Neural progenitor cell (in vitro differentiated cells): Measurements from ENCODE around the gene HLTF. TPM values are rescaled to one million over a fixed set of nuclear protein-coding genes. Genes with fewer than 3 reads are reported as not detected.

ENCODE experiments used
- DNase-seq: peaks from one replicate; pipeline ENCODE4 v3.0.0-alpha.2; 2016; ENCODE audit warnings: low spot score
- H2AFZ ChIP-seq: fragments of 200-600 bp; sonication (generic); replicated peaks from 2 replicates; pipeline ENCODE4 v1.6.1; 2016; ENCODE audit warnings: antibody characterized with exemption
- H3F3A ChIP-seq: fragments of 200-600 bp; sonication (generic); 2 replicates; pipeline ENCODE4 v1.6.1; 2016; ENCODE audit warnings: antibody characterized with exemption, low read depth
- H3K27ac ChIP-seq: fragments of 200-600 bp; sonication (generic); 2 replicates; pipeline ENCODE4 v1.5.1; 2016; ENCODE audit warnings: mild to moderate bottlenecking
- H3K27me3 ChIP-seq: fragments of 200-600 bp; sonication (generic); 2 replicates; pipeline ENCODE4 v1.6.1; 2016; ENCODE audit warnings: mild to moderate bottlenecking, moderate library complexity
- H3K36me3 ChIP-seq: fragments of 200-600 bp; sonication (generic); 2 replicates; pipeline ENCODE4 v1.5.1; 2016
- H3K4me1 ChIP-seq: fragments of 200-600 bp; sonication (generic); 2 replicates; pipeline ENCODE4 v1.6.1; 2016; ENCODE audit warnings: mixed run types
- H3K4me2 ChIP-seq: fragments of 200-600 bp; sonication (generic); 2 replicates; pipeline ENCODE4 v1.6.1; 2016
- H3K4me3 ChIP-seq: fragments of 200-600 bp; sonication (generic); 2 replicates; pipeline ENCODE4 v1.5.1; 2016
- H3K79me2 ChIP-seq: fragments of 200-600 bp; sonication (generic); 2 replicates; pipeline ENCODE4 v1.6.1; 2016; ENCODE audit warnings: low read depth
- H3K9ac ChIP-seq: fragments of 200-600 bp; sonication (generic); 2 replicates; pipeline ENCODE4 v1.6.1; 2016
- H3K9me3 ChIP-seq: fragments of 200-600 bp; sonication (generic); 2 replicates; pipeline ENCODE4 v1.5.1; 2016; ENCODE audit warnings: low read depth
- H4K20me1 ChIP-seq: fragments of 200-600 bp; sonication (generic); 2 replicates; pipeline ENCODE4 v1.6.1; 2016; ENCODE audit warnings: low read depth
- H3K27ac Mint-ChIP-seq: 3 replicates; pipeline ENCODE4 v1.8.0; 2021; ENCODE audit warnings: mixed read lengths
- H3K27me3 Mint-ChIP-seq: 2 replicates; pipeline ENCODE4 v1.8.0; 2022; ENCODE audit warnings: low read depth, mild to moderate bottlenecking, inconsistent platforms, moderate library complexity, mixed read lengths; ENCODE audit not compliant: insufficient read depth
- H3K36me3 Mint-ChIP-seq: 3 replicates; pipeline ENCODE4 v1.8.0; 2021; ENCODE audit warnings: mixed read lengths
- H3K4me1 Mint-ChIP-seq: 3 replicates; pipeline ENCODE4 v1.8.0; 2021; ENCODE audit warnings: mixed read lengths
- H3K4me3 Mint-ChIP-seq: 3 replicates; pipeline ENCODE4 v1.8.0; 2021; ENCODE audit warnings: mild to moderate bottlenecking, moderate library complexity, mixed read lengths
- H3K9me3 Mint-ChIP-seq: 3 replicates; pipeline ENCODE4 v1.8.0; 2020; ENCODE audit warnings: mixed read lengths
- CTCF ChIP-seq: fragments of 200-600 bp; sonication (generic); IDR thresholded peaks from 2 replicates; pipeline ENCODE4 v1.5.1; 2017; ENCODE audit warnings: antibody characterized with exemption, mild to moderate bottlenecking
- EZH2 ChIP-seq: fragments of 200-600 bp; sonication (generic); IDR thresholded peaks from 2 replicates; pipeline ENCODE4 v1.6.1; 2017; ENCODE audit warnings: antibody characterized with exemption, mild to moderate bottlenecking, moderate library complexity
- EZH2phosphoT487 ChIP-seq: fragments of 200-600 bp; sonication (generic); IDR thresholded peaks from 2 replicates; pipeline ENCODE4 v1.6.1; 2017; ENCODE audit warnings: antibody characterized with exemption
- total RNA-seq: library from RNA; depleted of rRNA; stranded (reverse); fragments of >200 nt; gene quantifications from 2 replicates; pipeline ENCODE4 v1.2.3, GENCODE V29; 2015; ENCODE audit warnings: low replicate concordance

Gene HLTF
- total RNA-seq, 1 donor from 2014 or later: 76.1 TPM

- no peaks in the 10 kb centered on the region for H3K9me3 ChIP-seq
- no peak overlapping the region for H3K27ac ChIP-seq
- H3F3A ChIP-seq: no peaks in the 10 kb centered on the region
- H3K4me1 ChIP-seq: no peaks in the 10 kb centered on the region
- H3K27ac Mint-ChIP-seq: no peak overlapping the region
- no peaks in the 10 kb centered on the region for H4K20me1 ChIP-seq
- H3K9me3 Mint-ChIP-seq: no peaks in the 10 kb centered on the region
- peaks cover 5% of the 10 kb centered on the region for H3K27me3 Mint-ChIP-seq
- no peak for DNase-seq
- no peaks in the 10 kb centered on the region for H3K36me3 ChIP-seq
- H2AFZ ChIP-seq: no peak overlapping the region
- H3K27me3 ChIP-seq: no peaks in the 10 kb centered on the region
- H3K9ac ChIP-seq: no peak overlapping the region
- peaks cover 15% of the 10 kb centered on the region for H3K4me1 Mint-ChIP-seq
- TF ChIP-seq CTCF (no peak), EZH2 (no peak), EZH2phosphoT487 (no peak)
- H3K36me3 Mint-ChIP-seq: peaks cover 7% of the 10 kb centered on the region
- H3K4me3 ChIP-seq: no peak overlapping the region
- H3K4me2 ChIP-seq: no peak overlapping the region
- no peak overlapping the region for H3K4me3 Mint-ChIP-seq
- no peaks in the 10 kb centered on the region for H3K79me2 ChIP-seq
Observed at GRCh38 chr3:149005416-149005815, 80.9 kb downstream of the HLTF start.

DNA sequence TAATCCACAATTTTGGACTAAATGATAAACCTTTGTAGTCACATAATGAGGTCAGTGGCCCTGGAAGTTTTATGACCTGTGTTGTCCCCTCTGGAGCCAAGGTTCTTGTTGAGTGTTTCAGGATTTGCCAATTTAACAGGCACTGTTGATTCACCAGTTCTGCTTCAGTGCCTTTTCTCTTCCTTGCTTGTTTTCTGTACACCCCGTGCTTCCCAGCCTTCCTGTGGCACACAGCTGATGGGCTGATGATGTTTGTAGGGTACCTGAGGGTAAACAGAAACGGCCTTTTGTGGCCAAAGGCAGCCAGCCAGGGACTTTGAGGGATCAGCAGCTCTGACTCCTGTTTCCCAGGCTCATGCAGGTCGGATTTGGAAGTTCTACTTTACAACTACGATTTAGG is 81.7 kb downstream of the HLTF start:
- Histone ChIP-seq H3K27me3 (no peaks in the 10 kb centered on the region), H3K36me3 (no peaks in the 10 kb centered on the region), H3K4me2 (no peak overlapping the region), H3F3A (no peaks in the 10 kb centered on the region), H3K27ac (no peak overlapping the region), H2AFZ (no peak overlapping the region), H4K20me1 (no peaks in the 10 kb centered on the region), H3K79me2 (no peaks in the 10 kb centered on the region), H3K9ac (no peak overlapping the region), H3K4me3 (no peak overlapping the region), H3K4me1 (peaks cover 5% of the 10 kb centered on the region), H3K9me3 (no peaks in the 10 kb centered on the region)
- DNase-seq: peak; percentile 5
- TF ChIP-seq EZH2phosphoT487: no peak
- no peak for TF ChIP-seq CTCF
- no peak for TF ChIP-seq EZH2
- peaks cover 5% of the 10 kb centered on the region for H3K27me3 Mint-ChIP-seq
- no peaks in the 10 kb centered on the region for H3K9me3 Mint-ChIP-seq
- no peak overlapping the region for H3K4me3 Mint-ChIP-seq
- peaks cover 21% of the 10 kb centered on the region for H3K4me1 Mint-ChIP-seq
- H3K27ac Mint-ChIP-seq: no peak overlapping the region
- peaks cover 3% of the 10 kb centered on the region for H3K36me3 Mint-ChIP-seq

DNA sequence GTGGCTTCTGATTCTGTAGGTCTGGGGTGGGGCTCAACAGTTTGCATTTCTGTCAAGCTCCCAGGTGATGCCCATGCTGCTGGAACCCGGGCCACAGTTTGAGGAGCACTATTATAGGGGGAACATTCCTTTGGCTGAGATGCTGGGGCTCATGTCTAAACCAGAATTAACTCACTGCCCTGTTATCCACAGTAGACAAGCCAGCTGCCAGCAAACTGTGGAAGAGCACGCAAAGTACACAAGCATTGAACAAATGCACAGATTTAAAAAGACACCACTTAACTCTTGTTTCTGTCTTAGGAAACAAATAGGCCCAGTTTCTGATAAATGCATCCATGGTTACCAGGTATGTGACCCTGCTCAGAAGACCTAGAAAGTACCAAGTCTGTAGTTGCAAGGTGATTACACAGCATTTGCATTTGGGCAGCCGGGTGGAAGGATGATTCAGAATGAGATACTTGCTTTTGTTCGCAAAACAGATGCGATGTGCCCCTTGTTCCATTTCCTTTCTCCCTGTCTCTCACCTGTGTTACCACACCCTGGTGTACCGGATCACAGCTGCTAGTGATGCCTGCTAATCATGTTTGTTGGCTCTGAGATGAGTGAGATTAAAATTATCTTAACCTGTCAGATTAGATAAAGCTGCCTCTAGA is 82.6 kb downstream of the HLTF start:
- Histone ChIP-seq H3K79me2 (no peaks in the 10 kb centered on the region), H3K4me3 (no peak overlapping the region), H4K20me1 (no peaks in the 10 kb centered on the region), H3K27me3 (no peaks in the 10 kb centered on the region), H3K9ac (no peak overlapping the region), H2AFZ (no peak overlapping the region), H3K36me3 (no peaks in the 10 kb centered on the region), H3F3A (no peaks in the 10 kb centered on the region), H3K27ac (no peak overlapping the region), H3K4me2 (no peak overlapping the region), H3K4me1 (peaks cover 5% of the 10 kb centered on the region), H3K9me3 (no peaks in the 10 kb centered on the region)
- Mint-ChIP-seq H3K27ac (peak overlapping the region; percentile 64), H3K27me3 (peaks cover 5% of the 10 kb centered on the region), H3K4me1 (peaks cover 28% of the 10 kb centered on the region), H3K9me3 (no peaks in the 10 kb centered on the region), H3K36me3 (peaks cover 3% of the 10 kb centered on the region), H3K4me3 (no peak overlapping the region)
- no peak for DNase-seq
- TF ChIP-seq EZH2 (no peak), EZH2phosphoT487 (no peak), CTCF (no peak)
